Activated CD4-positive, alpha-beta T cell treated with anti-CD3 and anti-CD28 coated beads for 24 hours (primary cell): ENCODE data around the gene UNC5CL.

Experiments
- DNase-seq, 2 donors: peaks; one replicate each; pipeline ENCODE4 v3.0.0-alpha.2; 2020; ENCODE audit warnings: low read depth in 2 of 2

UNC5CL gene

DNA sequence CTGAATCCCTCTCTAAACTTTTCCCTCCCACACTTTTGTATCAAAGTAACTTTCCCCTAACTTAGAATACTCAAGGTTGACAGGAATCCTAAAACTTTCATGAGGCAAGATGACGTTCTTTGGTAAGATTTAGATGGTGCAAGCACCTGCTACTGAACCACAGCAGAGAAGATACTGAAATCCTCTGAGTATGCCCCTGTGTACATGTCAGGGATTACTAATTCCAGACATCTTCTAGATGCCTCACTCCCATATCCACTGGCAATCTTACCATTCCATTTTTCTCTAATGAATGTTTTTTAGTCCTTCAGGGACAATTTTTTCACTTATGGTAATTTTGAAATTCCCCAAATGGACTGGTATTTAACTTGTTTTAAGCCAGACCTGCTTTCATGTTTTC, 23.0 kb upstream of the UNC5CL start:
- DNase-seq: no peak

DNA sequence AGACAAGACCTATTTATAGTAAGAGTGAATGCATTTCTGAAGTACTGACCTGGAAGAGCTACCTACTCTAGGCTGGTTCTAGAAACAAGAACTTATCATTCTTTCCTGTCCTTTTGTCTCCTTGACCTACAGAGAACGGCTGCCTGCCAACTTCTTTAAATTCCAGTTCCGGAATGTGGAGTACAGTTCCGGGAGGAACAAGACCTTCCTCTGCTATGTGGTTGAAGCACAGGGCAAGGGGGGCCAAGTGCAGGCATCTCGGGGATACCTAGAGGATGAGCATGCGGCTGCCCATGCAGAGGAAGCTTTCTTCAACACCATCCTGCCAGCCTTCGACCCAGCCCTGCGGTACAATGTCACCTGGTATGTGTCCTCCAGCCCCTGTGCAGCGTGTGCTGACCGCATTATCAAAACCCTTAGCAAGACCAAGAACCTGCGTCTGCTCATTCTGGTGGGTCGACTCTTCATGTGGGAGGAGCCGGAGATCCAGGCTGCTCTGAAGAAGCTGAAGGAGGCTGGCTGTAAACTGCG, 22.2 kb upstream of the UNC5CL start:
- DNase-seq: no peak

DNA sequence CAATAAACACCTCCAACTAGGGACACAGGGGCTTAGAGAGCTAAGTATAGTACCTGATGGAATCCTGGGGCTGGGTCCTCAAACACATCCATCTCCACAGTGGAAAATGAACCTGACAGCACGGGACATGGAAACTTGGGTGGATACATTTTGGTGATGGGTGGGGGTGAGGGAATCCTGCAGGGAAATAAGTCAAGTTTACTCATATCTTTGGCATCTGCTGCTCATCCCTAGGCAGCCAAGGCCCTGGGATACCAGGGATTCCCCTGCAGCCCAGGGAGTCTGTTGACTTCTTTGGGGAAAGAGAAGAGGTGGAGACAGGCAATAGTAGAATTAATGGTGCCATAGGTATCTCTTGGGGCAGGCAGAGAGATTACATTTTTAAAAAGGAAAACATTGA, 20.5 kb upstream of the UNC5CL start:
- no peak for DNase-seq

DNA sequence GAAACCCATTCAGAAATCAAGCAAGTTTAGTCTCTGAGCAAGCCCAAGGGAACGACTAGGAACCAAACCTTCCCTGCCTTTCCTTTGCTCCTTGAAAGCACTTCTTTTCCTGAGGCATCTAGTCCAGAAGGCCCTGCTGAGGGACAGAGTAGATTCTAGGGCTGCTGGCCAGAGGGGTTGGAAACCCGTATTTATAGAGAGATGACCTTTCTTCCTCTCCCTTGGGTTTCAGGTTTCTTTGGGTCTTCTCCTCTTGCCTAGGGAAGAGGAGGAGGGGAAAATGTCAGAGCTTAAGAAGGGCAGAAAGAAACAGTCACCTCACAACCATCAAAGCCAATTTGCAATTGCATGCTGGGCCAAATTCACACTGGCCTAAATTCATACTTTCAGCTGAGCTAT, 19.8 kb upstream of the UNC5CL start:
- DNase-seq: no peak

DNA sequence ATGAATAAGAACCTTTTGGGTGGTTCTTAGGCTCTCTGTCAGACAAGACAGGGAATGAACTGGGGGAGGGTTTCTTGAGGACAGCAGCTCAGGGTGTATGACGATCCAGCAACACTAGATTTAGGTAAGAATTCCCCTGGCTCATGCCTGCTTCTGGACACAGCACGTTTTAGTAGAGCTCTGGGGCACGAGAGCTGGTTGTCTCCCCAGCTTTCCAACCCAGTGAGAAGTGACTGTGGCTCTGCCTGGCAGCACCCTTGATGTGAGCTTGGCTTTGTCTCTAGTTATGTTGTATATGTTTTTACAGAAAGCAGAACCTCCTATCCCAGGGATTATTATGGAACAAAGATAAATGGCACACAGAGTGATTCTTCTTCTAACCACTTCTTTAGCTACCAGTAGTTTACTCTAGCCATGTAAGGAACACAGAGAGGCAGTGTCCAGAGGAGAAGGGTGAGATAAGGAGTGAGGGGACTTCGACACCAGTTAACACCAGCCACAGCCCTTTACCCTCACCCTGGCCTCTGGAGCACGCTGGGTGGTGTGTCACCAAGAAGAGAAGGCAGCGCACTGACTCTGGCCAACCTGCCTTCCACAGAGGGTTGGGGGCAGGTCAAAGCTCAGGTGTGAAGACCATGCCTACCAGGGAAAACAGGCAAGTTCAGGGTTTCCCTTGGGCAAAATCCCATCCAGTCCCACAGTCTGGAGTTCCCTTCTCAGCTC, 17.9 kb upstream of the UNC5CL start:
- DNase-seq: no peak

DNA sequence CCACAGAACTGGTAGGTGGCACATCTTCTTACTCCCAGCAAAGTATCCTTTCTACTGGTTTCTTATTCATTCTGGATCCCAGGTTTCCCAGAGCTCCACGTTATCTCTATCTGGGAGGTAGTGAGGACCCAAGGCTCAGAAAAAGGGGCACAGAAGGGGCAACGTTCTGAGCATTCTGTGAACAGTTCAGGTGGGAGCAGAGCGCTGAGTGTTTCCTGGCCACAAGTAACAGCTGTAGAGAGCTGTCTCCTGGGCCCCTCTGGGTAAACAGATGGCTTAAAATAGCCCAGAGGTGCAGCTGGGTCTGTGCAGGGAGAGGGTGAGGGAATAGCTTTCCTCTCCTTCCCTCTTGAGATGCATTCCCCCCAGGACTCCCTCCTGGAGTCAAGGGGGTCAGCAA, 16.1 kb upstream of the UNC5CL start:
- no peak for DNase-seq

DNA sequence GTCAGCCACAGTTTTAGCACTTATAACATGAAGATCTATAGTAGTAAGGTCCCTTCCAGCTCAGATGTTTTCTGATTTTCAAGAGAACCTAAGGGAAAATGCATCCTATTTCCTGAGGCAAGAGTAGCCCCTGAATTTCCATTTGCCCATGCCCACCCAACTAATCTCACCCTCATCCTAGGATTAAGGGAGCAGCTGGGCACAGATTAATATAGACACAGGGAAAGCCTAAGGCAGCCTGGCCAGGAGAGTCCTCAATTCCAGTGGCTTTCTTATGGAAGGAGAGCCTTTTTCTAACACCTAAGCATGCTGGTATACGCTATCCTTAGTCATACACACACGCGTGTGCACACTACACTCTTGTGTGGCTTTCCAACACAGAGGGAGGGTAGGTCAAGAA, 15.5 kb upstream of the UNC5CL start:
- no peak for DNase-seq

DNA sequence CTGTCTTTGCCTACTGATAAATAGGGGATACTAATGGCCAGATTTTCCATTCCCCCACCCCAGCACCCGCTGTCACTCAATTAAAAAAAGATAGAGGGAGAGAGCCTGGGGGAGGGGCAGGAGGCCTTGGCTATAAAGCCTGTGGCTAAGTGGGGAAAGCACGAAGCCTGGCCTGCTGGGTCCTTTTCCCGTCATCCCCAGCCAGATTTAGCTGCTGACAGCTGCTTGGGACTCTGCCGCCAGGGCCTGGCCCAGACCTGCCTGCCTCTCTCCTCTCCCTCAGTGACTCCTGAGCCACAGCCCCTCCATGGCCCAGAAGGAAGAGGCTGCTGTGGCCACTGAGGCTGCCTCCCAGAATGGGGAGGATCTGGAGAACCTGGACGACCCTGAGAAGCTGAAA, 14.0 kb upstream of the UNC5CL start, which contains the start of gene APOBEC2:
Gene APOBEC2 (plus strand): TSS at position 162 of the 400 bp plus-strand sequence. CDS start 146 bp downstream, at position 308.
- no peak for DNase-seq

DNA sequence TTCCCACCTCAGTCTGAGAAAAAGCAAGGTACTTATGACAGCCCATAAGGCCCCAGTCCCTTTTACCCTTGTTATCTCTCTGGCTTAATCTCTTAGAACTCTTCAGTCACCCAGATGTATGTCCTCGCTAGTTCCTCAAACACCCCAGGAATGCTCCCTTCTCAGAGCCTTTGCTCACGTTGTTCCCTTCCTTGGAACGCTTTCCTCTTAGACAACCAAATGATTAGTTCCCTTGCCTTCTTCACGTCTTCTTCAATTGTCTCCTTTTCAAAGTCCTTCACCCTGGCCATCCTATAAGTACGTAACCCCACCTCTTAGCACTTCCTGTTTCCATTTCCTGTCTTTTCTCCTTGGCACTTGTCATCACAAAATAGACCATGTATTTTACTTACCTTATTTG, 12.9 kb upstream of the UNC5CL start:
- no peak for DNase-seq

DNA sequence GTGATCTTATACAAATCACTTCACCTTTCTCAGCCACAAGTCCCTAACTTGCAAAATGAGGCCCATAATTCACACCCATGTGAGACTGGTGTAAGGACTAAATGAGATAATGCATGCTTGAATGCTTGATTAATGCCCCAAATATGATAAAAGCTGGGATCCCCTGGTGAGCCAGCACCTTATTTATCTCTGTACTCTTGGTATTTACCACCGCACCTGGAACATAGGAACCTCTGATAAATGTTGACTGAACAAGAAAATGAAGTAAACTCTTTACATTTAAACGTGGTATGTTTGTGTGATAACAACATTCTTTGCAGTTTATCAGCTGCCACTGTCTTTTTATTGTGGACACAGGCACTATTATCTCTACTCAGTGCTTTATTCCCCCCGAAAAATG, 11.5 kb upstream of the UNC5CL start:
- no peak for DNase-seq

DNA sequence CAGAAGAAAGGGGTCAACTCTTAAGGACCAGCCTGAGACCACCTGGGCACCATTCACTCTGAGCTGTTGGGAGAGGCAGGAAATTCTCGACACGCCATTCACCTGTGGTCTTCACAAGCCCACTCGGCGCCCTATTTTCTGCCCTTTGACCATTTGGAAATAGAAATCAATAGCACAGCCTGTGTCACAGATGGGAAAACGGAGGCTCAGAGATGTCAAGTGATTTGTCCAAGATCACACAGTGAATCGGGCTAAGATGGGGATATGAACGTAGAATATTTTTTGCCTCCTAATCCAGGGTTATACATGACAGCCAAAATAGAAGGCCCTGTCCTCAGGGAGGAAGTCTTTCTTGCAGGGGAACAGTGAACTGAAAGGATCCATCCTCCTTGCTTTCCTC, 10.9 kb upstream of the UNC5CL start:
- DNase-seq: no peak

DNA sequence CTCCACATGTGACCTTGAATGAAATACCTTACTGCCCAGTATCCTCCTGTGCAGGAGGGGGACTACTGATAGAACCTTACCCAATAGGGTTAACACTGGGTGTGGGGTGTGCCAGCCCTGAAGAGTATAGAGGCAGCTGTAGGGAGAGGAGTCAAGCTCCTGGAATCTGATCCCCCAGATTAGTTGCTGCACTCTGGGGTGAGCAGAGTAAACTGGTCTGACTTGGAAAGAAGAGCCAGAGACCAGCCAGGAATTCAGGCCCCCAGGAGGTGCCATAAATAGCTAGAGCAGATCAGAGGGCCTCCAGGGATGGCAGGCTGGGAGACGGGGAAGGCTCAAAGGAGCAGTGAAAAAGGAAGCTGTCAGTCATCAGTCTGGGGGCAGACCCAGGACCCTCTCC, 10.5 kb upstream of the UNC5CL start:
- no peak for DNase-seq

DNA sequence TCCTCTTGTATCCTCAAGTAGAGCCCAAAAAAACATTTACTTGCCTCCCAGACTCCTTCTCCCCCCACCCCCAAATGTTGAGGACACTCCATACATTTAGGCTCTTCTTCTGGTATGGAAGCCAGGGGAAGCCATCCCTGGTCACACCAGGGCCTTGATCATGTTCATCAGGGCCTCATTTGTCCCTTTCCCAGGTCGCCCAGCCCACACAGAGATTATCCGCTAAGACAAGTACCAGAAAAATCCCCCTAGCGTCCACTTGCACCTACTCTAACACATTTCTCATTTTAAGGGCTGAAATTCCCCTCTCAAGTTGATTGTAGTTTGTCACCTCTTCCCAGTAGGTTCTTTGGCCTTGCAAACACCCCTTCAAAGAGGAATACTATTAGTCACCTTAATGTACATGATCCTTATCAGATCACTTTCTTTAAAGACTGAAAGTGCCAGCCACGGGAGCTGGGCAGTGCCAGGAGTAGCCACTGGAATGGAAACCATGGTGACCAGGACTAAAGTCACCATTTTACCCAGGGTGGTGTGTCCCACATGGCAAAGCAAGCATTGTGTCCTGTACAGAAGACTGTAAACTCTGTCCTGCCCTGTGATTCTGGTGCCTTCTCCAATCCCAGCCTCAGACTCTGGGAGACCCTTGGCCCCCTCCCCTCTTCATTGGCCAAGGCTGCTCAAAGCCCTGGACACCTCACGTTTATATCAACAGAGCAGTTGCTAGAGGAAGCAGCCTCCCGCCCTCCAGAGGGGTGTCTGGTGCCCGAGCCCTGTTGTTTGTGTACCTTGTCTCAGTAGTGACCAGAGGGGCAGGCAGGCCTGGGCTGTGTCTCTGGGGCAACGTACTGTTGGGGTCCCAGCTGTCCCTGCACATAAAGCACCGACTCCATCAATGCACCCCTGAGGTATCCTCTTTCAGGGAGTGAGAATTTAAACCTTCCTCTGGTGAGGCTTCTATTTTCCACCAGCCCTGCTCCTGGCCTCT, 9.0 kb upstream of the UNC5CL start:
- DNase-seq: no peak

DNA sequence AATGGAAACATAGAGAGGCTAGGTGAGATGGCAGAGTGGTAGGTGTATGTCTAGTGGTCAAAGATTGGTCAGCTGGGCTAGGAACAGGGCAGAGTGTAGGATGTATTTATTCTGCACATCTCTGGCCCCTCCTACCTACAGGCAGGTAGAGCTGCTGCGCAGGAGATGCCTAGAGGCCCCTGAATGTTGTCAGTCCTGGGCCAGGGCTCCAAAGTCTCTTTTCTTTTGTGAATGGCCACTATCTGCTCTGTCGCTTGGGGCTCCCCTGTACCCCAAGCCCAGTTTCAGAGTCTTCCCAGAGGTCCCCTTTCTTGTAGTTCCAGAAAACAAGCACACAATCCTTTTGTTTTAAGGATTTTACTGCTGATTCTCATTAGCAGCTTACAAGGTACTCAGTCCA, 8.3 kb upstream of the UNC5CL start:
- DNase-seq: no peak

DNA sequence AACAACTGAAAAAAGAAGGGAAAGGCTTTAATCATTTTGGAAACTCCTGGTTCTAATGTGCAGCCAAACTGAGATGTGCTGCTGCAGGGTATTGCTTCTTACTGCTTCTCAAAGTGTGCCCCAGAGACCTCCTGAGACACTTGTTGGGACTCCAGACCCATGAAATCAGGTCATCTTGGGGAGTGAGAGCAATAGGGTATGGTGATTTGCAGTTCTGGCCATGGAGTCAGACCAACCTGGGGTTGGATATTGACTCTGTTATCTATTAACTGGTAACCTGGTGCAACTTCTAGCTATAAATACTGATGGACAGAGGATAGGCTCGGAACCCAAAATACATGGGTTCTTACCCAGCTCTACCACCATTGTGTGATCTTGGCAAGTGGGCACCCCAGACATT, 7.1 kb upstream of the UNC5CL start:
- DNase-seq: no peak

DNA sequence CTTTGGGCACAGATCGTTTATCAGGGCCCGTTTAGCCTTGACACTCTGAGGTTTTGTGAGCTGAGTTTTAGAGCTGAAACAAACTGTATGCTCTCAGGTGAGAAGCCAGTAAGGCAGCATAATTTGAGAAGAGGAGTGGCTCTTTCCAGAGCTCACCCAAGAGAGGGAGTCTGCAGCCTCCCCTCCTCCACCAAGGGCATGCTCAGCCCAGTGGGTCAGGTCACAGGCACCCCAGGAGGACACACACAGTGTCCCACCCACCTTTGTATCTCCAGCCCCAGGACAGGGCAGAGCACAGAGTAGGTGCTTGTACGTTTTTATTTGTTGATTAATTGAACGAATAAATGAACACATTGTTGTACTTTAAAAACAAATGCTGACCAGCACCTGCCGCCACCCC, 6.6 kb upstream of the UNC5CL start:
- DNase-seq: no peak

DNA sequence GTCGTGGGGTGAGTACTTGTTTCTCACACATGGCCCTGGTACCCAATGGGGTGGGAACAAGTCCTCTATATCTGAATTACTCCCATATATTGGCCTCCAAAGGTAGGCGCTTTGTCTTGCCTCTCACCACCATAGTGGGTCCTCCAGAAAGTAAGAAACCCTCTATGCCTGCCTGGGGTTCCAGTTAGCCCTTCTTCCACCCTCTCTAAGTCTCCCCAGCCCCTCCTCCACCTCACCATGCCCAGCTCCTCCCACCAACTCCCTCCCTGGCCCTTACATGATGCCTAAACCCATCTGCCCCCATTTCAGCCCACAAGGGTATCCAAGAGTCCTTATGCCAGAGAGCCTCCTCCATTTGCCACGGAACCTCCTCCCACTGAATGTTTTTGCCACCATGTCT, 4.1 kb upstream of the UNC5CL start:
- no peak for DNase-seq

DNA sequence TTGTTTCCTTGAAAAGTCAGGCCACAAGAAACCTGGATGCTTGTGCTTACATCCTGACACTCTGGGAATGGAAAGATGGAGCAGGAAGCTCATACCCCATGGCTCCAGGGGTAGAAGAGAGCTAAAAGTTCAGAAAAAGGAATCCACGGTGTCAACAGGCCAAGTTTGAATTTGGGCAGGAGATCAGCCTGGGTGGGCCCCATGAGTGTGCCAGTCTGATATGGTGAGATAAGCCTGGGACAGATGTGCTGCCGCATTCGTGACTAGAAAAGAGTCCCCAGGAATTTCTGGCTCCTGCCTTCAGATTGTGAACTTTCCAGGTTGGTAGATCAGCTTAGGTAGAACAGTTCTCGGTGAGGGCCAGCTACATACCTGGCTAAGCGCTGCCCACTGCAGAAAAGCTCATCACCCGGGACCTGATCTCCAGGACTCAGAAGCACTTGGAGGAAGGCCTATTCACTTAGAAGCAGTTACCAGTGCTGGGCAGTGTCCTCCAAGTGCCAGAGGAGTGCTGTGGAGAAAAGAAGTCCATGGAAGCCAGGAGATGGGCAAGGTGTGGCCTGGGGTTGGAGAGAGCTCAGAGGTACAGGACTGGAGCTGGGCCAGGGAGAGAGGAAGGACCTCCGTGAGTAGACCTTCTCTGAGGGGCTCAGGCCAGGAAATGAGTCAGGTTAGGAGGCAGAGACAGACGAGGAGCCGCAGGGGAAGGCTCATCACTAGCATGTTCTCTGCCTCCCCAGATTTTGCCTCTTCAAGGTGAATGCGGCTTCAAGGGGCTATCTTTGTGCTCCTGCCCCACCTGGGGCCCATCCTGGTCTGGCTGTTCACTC, 3.4 kb upstream of the UNC5CL start, which contains the start of gene TSPO2:
Gene TSPO2 (plus strand): TSS at position 242 of the 830 bp plus-strand sequence. CDS start 519 bp downstream, at position 761.
- no peak for DNase-seq

DNA sequence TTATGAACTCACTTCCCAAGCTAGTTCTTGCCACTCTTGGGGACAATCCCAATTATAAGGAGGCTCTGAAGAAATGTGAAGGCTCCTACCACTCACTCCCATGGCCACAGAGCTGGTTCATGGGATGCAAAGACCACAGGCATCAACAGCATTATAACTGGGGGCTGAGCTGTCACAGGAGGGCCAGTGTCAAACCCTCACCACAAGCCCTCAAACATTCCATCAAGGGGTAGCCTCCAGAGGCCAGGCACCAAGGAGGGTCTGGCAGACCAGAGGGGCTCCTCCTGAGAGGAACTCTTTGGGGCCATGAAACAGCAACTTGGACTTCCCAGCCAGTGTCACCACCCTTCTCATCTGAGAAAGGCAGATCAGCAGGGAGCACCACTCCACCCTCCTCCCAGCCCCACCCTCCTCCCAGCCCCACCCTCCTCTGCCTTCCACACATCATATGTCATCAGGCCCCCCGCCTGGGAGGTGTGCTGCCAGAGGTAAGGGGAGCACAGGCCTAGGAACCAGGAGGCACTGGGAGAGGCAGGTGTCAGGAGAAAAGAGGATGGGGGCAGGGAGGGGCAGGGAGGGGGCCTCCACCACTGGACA, 2.0 kb upstream of the UNC5CL start:
- DNase-seq: no peak

DNA sequence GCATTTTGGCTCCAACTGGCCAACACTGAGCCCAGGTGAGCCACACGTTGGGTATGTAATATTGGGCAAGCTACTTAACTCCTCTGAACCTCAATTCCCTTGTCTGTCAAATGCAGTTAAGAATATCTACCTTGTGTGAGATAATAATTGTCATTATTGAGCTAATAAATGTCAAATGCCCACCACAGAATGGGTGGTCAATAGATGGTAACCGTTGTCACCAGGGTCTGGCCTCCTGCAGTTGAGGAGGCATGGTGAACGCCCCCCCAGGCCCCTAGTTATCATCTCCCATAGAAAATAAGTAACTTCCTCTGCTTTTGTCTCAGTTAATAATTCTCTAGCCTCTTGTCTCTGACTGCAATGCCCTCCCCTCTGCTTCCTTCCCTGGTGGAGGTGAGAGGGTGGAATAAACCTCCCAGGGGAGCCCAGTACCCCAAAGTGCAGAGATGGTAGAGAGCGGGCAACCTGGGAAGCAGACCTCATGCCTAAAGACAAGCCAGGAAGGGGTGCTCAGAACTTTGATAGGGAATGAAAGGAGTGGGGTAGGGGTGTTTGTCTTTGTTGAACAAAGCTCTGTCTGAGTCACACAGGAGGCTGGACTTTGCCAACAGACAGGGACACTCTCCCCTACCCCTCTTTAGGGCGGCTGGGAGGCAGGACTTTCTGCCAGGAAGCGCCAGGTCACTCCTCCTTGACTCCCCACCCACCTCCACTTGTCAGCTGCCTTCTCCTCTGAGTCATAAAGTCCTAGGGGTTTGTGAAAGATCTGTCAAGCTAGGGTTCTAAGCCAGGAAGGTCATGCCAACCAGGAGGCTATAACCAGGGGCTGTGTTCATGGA, 1.3 kb upstream of the UNC5CL start:
- no peak for DNase-seq
